HL-60 (cell line): ENCODE data around the gene SP140.

ENCODE experiments used
- DNase-seq, 2 experiments: peaks; one replicate each; pipeline ENCODE4 v3.0.0-alpha.2; 2010 to 2020; ENCODE audit warnings: low read depth in 1 of 2, low spot score in 1 of 2
- H3K27ac ChIP-seq: fragments of 250-450 bp; sonication (Bioruptor Pico); replicated peaks from 2 replicates; pipeline ENCODE4 v1.5.1; 2020; ENCODE audit warnings: mild to moderate bottlenecking, moderate library complexity
- H3K27me3 ChIP-seq: fragments of 250-450 bp; sonication (Bioruptor Pico); 2 replicates; pipeline ENCODE4 v1.5.1; 2021; ENCODE audit warnings: mild to moderate bottlenecking, moderate library complexity; ENCODE audit not compliant: insufficient read depth, poor library complexity, severe bottlenecking
- H3K4me3 ChIP-seq: replicated peaks from 2 replicates; pipeline ENCODE4 v1.5.1; 2011; ENCODE audit warnings: mild to moderate bottlenecking, control low read depth, low read length; ENCODE audit not compliant: insufficient read depth
- GABPA ChIP-seq: IDR thresholded peaks from 2 replicates; pipeline ENCODE4 v1.6.1; 2012; ENCODE audit warnings: low read depth
- POLR2AphosphoS5 ChIP-seq: IDR thresholded peaks from 2 replicates; pipeline ENCODE4 v1.6.1; 2012; ENCODE audit warnings: low read depth
- SPI1 ChIP-seq: IDR thresholded peaks from 2 replicates; pipeline ENCODE4 v1.6.1; 2012; ENCODE audit warnings: low read depth, mild to moderate bottlenecking, borderline replicate concordance
- TF ChIP-seq, protein P1 (sequence below): IDR thresholded peaks from 2 replicates; pipeline ENCODE4 v1.6.1; 2012; ENCODE audit warnings: low read depth; ENCODE audit not compliant: insufficient replicate concordance
- TF ChIP-seq, protein P2 (sequence below): IDR thresholded peaks from one replicate; pipeline ENCODE4 v1.5.1; 2011; ENCODE audit warnings: low read length, control low read depth, inconsistent platforms; ENCODE audit not compliant: insufficient read depth

Gene SP140

DNA sequence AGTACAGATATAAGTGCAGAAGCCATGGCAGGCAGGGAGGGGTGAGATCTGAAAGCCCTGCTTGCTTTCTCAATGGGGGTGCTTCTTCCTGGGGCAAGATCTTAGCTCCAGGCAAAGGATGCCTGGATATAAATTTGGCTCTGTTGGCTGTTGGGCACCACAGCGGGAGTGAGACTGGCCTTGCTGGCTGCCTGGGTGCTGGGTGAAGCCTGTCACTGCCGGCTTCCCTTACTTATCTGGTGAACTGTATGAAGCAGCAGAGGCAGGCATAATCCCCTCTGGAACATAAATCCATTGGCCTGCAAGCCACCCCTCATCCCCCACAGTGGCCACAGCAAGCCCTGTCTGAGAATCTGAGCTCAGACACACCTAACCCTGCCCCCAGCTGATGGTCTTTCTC lies 74.1 kb downstream of the SP140 start:
- H3K27ac ChIP-seq, result no peak overlapping the region
- no peak for TF ChIP-seq POLR2AphosphoS5
- TF ChIP-seq, protein P1, sequence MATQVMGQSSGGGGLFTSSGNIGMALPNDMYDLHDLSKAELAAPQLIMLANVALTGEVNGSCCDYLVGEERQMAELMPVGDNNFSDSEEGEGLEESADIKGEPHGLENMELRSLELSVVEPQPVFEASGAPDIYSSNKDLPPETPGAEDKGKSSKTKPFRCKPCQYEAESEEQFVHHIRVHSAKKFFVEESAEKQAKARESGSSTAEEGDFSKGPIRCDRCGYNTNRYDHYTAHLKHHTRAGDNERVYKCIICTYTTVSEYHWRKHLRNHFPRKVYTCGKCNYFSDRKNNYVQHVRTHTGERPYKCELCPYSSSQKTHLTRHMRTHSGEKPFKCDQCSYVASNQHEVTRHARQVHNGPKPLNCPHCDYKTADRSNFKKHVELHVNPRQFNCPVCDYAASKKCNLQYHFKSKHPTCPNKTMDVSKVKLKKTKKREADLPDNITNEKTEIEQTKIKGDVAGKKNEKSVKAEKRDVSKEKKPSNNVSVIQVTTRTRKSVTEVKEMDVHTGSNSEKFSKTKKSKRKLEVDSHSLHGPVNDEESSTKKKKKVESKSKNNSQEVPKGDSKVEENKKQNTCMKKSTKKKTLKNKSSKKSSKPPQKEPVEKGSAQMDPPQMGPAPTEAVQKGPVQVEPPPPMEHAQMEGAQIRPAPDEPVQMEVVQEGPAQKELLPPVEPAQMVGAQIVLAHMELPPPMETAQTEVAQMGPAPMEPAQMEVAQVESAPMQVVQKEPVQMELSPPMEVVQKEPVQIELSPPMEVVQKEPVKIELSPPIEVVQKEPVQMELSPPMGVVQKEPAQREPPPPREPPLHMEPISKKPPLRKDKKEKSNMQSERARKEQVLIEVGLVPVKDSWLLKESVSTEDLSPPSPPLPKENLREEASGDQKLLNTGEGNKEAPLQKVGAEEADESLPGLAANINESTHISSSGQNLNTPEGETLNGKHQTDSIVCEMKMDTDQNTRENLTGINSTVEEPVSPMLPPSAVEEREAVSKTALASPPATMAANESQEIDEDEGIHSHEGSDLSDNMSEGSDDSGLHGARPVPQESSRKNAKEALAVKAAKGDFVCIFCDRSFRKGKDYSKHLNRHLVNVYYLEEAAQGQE, result no peak
- TF ChIP-seq, protein P2, sequence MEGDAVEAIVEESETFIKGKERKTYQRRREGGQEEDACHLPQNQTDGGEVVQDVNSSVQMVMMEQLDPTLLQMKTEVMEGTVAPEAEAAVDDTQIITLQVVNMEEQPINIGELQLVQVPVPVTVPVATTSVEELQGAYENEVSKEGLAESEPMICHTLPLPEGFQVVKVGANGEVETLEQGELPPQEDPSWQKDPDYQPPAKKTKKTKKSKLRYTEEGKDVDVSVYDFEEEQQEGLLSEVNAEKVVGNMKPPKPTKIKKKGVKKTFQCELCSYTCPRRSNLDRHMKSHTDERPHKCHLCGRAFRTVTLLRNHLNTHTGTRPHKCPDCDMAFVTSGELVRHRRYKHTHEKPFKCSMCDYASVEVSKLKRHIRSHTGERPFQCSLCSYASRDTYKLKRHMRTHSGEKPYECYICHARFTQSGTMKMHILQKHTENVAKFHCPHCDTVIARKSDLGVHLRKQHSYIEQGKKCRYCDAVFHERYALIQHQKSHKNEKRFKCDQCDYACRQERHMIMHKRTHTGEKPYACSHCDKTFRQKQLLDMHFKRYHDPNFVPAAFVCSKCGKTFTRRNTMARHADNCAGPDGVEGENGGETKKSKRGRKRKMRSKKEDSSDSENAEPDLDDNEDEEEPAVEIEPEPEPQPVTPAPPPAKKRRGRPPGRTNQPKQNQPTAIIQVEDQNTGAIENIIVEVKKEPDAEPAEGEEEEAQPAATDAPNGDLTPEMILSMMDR, result no peak
- TF ChIP-seq GABPA, result no peak
- TF ChIP-seq SPI1, result no peak

DNA sequence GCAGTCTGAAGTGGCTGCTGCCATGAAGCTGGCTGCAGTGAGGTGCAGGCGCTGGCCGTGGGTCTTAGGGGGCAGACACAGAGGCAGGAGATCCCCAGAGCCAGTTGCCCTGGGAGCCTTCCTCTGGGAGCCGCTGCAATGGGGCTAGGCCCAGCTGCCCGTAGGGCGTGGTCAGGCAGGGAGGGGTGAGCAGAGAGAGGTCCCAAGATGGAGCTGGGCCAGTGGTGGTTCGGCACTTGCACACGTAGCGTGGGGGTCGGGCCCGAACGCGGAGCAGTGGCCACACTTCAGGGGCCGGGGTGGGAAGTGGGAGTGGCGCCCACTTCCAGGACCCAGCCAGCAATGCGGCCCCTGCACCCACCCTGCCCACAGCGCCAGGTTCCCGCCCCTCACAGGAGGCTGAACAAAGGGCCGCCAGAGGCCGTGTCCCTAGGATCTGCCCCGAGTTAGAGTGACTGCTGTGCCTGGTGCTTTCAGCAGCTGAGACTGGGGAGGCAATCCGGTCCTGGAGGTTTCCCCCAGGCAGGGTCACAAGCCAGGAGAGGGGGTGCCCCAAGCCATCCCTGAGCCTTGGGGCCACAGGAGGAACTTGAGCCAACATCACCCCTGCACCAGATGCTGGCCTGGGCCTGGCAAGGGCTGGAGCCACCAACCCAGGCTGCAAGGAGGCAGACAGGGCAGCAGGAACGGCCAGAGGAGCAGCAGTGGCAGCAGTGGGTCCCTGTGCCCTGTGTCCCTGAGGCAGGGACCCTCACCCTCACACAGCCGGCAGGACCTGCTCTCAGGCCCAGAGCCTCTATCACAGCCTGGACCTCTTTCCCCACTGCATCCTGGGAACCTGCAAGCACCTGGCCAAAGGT lies 80.1 kb downstream of the SP140 start:
- no peaks in the 10 kb centered on the region for H3K27me3 ChIP-seq
- TF ChIP-seq, protein P1, result no peak
- TF ChIP-seq GABPA (no peak), POLR2AphosphoS5 (no peak), SPI1 (no peak)
- TF ChIP-seq, protein P2, result no peak
- no peak overlapping the region for H3K27ac ChIP-seq
- H3K4me3 ChIP-seq, result no peak overlapping the region
- no peak for DNase-seq

More for the DNA sequence above, 74.1 kb downstream of the SP140 start:
- no peak overlapping the region for H3K4me3 ChIP-seq
- DNase-seq, result no peak
- H3K27me3 ChIP-seq, result no peaks in the 10 kb centered on the region

DNA sequence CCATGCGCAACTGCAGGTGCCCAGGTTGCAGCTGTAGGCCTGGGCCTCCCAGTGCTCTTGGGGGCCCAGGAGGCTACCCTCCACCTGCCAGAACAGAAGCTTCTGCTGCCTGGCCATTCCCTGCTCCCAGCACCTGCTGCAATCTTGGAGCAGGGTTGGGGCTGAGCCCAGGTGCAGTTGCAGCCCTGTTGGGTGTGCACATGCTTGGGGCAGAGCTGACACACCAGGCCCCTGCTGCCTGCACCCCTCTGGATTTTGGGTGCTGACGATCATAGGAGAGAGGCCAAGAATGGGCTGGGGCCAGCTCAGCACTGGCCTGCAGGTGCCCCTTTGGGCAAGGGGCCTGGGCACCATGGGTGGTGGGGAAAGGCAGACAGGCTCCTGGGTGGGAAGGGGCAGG lies 80.9 kb downstream of the SP140 start:
- H3K27ac ChIP-seq, result no peak overlapping the region
- no peaks in the 10 kb centered on the region for H3K27me3 ChIP-seq
- DNase-seq, result no peak
- H3K4me3 ChIP-seq, result no peak overlapping the region
- TF ChIP-seq SPI1 (no peak), GABPA (no peak), POLR2AphosphoS5 (no peak)
- TF ChIP-seq, protein P2, result no peak
- TF ChIP-seq, protein P1, result no peak
